ENCODE data around the gene LRRC57.
"Not testable (repeated sequence)": the region's sequence is repeated elsewhere in the genome, so short reads cannot be mapped to it uniquely, and the experiment has no call there.

LRRC57 gene

GRCh38 chr15:42548249-42549031, at the start of gene LRRC57, which contains the start of gene HAUS2:
LRRC57 (minus strand) TSS chr15:42548793; CDS start chr15:42548434, 359 bp downstream.
HAUS2 (plus strand) TSS chr15:42548838; CDS start chr15:42548873, 35 bp downstream.
- peak; percentile 84 to 86 for DNase-seq

GRCh38 chr15:42595626-42596240, 47.1 kb upstream of the LRRC57 start:
- DNase-seq: no peak

GRCh38 chr15:42594095-42594494, 45.5 kb upstream of the LRRC57 start:
- no peak for DNase-seq

GRCh38 chr15:42593143-42593542, 44.5 kb upstream of the LRRC57 start:
- DNase-seq: no peak

GRCh38 chr15:42592716-42593115, 44.1 kb upstream of the LRRC57 start:
- no peak for DNase-seq

- DNase-seq: peak in 1 of 2 donors; percentile 14
Measured at GRCh38 chr15:42591238-42591934, 42.8 kb upstream of the LRRC57 start.

- DNase-seq: no peak
Measured at GRCh38 chr15:42590619-42591237, 42.1 kb upstream of the LRRC57 start.

GRCh38 chr15:42584031-42584765, 35.6 kb upstream of the LRRC57 start:
- no peak for DNase-seq

GRCh38 chr15:42582569-42583375, 34.2 kb upstream of the LRRC57 start:
- DNase-seq: no peak

- peak; percentile 76 to 77 for DNase-seq
Measured at GRCh38 chr15:42581272-42581730, 32.7 kb upstream of the LRRC57 start.

- DNase-seq: no peak
Measured at GRCh38 chr15:42578984-42579537, 30.5 kb upstream of the LRRC57 start.

- no peak for DNase-seq
Measured at GRCh38 chr15:42577514-42578031, 29.0 kb upstream of the LRRC57 start.

- no peak for DNase-seq
Measured at GRCh38 chr15:42576776-42577175, 28.2 kb upstream of the LRRC57 start.

- DNase-seq: no peak
Measured at GRCh38 chr15:42576040-42576594, 27.5 kb upstream of the LRRC57 start.

- peak; percentile 94 to 95 for DNase-seq
Measured at GRCh38 chr15:42575188-42576039, 26.8 kb upstream of the LRRC57 start, which contains the start of gene STARD9. STARD9 (plus strand) TSS chr15:42575606; CDS start chr15:42575716, 110 bp downstream.

GRCh38 chr15:42558739-42559138, 10.1 kb upstream of the LRRC57 start:
- no peak for DNase-seq

GRCh38 chr15:42556550-42557207, 8.1 kb upstream of the LRRC57 start:
- DNase-seq: not testable (repeated sequence)

GRCh38 chr15:42553554-42553953, 5.0 kb upstream of the LRRC57 start:
- DNase-seq: no peak
